Measurements from ENCODE around the gene ZNF653.

GRCh38 chr19:11434703-11435056 lies 71.0 kb downstream of the ZNF653 start:
- TF ChIP-seq CTCF (conservative IDR thresholded peaks at IDR 0.05; ENCODE audit: low read depth, low read length) (no peak), EZH2phosphoT487 (IDR thresholded peaks at IDR 0.05; ENCODE audit: borderline replicate concordance, low read length) (no peak), EZH2 (IDR thresholded peaks at IDR 0.05; ENCODE audit: low read length, unreplicated experiment) (no peak)
